ENCODE measurements around the gene CCDC27. TPM values are rescaled to one million over a fixed set of nuclear protein-coding genes. Genes with fewer than 3 reads are reported as not detected.

The CCDC27 gene
- total and polyA plus RNA-seq, 2 of the 8 experiments (the other 6 are each of a cell fraction or from before 2014, with no cell fraction given) = 0.15 TPM; not detected in 1

GRCh38 chr1:3817821-3818597 lies 65.8 kb downstream of the CCDC27 start (continued):
- TF ChIP-seq TAF1 (IDR thresholded peaks at IDR 0.05; ENCODE audit: low read depth, low read length) = no peak
- TF ChIP-seq POLR2A (IDR thresholded peaks at IDR 0.05; ENCODE audit: control extremely low read depth in 1 of 2, low read depth in 2 of 2, low read length in 2 of 2) = no peak
- TF ChIP-seq EZH2 (IDR thresholded peaks at IDR 0.05; ENCODE audit: low read depth, low read length, severe bottlenecking) = no peak
- TF ChIP-seq CBX5 (IDR thresholded peaks at IDR 0.05; ENCODE audit: low read depth, low read length) = no peak
- no peak for TF ChIP-seq FOSL1 (IDR thresholded peaks at IDR 0.05; ENCODE audit: insufficient read depth, low read depth, low read length)
- TF ChIP-seq SP1 (IDR thresholded peaks at IDR 0.05; ENCODE audit: low read depth, low read length) = no peak
- no peak for TF ChIP-seq CTCF (IDR thresholded peaks at IDR 0.05; ENCODE audit: control extremely low read depth in 1 of 3, insufficient read depth in 1 of 3, low read depth in 1 of 3, low read length in 3 of 3)
- no peak for TF ChIP-seq NANOG (IDR thresholded peaks at IDR 0.05; ENCODE audit: insufficient read depth, low read depth, low read length, poor library complexity, severe bottlenecking)

Measured in H1 (cell line).